IPS DF 6.9 (cell line): ENCODE data around the gene VN1R5.

Source experiments
- DNase-seq: peaks from one replicate; pipeline ENCODE4 v3.0.0-alpha.2; 2013; ENCODE audit warnings: low read depth, low spot score
- H3K27ac ChIP-seq: one replicate; pipeline ENCODE4 v1.5.1; 2013; ENCODE audit warnings: low read length, control low read depth
- H3K27me3 ChIP-seq: 2 replicates; pipeline ENCODE4 v1.6.1; 2013; ENCODE audit warnings: mild to moderate bottlenecking, low read length; ENCODE audit not compliant: control insufficient read depth, insufficient read depth
- H3K36me3 ChIP-seq: 2 replicates; pipeline ENCODE4 v1.6.1; 2013; ENCODE audit warnings: low read length; ENCODE audit not compliant: control insufficient read depth, insufficient read depth
- H3K4me1 ChIP-seq: 2 replicates; pipeline ENCODE4 v1.6.1; 2013; ENCODE audit warnings: low read length; ENCODE audit not compliant: control insufficient read depth, insufficient read depth
- H3K4me3 ChIP-seq: 2 replicates; pipeline ENCODE4 v1.5.1; 2013; ENCODE audit warnings: mild to moderate bottlenecking, low read length
- H3K9me3 ChIP-seq: 2 replicates; pipeline ENCODE4 v1.6.1; 2013; ENCODE audit warnings: low read length, inconsistent platforms; ENCODE audit not compliant: control insufficient read depth, insufficient read depth
- WGBS: extraction: QIAGEN DNeasy Blood & Tissue Kit; methylation state at CpG from one replicate; pipeline ENCODE4 v1.1.7; 2013; ENCODE audit warnings: mixed read lengths, missing lambda C conversion rate; ENCODE audit not compliant: insufficient read length, insufficient coverage; 5-methylcytosine and 5-hydroxymethylcytosine counted together

Gene VN1R5

DNA sequence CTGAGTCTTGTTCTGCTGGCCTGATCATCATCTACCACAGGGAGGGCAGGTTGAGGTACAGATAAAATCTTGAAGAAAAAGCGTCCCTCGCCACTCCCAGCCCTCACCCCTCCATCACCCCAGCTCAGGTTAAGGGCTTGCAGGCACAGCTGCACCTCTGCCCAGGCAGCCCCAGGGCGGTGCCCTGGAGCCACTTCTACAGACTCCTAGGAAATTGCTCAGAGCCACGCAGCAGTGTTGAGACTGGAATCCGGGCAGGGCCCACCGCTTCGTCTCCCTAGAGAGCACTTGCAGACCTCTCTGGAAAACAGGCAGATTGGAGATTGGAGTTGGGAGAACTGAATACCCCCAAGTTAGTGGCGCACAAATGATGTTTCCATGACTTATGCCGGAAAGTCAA lies 35.3 kb downstream of the VN1R5 start:
- Histone ChIP-seq H3K27me3 (no peaks in the 10 kb centered on the region), H3K4me3 (no peak overlapping the region), H3K9me3 (no peaks in the 10 kb centered on the region), H3K4me1 (peaks cover 12% of the 10 kb centered on the region), H3K36me3 (no peaks in the 10 kb centered on the region), H3K27ac (no peak overlapping the region)
- DNase-seq: no peak
- WGBS: no CpG with 5 or more reads among the region's 9 CpGs

GRCh38 chr1:247291833-247292561 lies 36.1 kb downstream of the VN1R5 start:
- no peak for DNase-seq
- Histone ChIP-seq H3K27ac (no peak overlapping the region), H3K36me3 (no peaks in the 10 kb centered on the region), H3K4me1 (peaks cover 13% of the 10 kb centered on the region), H3K9me3 (no peaks in the 10 kb centered on the region), H3K27me3 (no peaks in the 10 kb centered on the region), H3K4me3 (no peak overlapping the region)
- WGBS: no CpG with 5 or more reads among the region's 17 CpGs

DNA sequence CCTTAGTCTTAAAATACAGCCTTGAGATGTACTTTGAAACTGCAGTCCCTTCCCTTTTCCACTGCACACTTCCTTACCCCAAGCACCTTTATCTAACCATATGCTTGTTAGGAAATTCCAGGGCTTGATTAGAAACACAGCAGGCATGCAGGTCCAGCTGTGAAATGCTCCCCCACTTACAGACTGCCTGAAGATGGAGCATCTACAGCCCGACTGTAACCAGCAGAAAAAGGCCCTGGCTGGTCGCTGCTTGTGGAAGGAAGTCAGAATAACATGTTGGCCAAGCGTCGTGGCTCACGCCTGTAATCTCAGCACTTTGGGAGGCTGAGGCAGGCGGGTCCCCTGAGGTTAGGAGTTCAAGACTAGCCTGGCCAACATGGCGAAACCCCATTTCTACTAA lies 37.2 kb downstream of the VN1R5 start:
- no peaks in the 10 kb centered on the region for H3K27me3 ChIP-seq
- DNase-seq: no peak
- WGBS: no CpG with 5 or more reads among the region's 7 CpGs

DNA sequence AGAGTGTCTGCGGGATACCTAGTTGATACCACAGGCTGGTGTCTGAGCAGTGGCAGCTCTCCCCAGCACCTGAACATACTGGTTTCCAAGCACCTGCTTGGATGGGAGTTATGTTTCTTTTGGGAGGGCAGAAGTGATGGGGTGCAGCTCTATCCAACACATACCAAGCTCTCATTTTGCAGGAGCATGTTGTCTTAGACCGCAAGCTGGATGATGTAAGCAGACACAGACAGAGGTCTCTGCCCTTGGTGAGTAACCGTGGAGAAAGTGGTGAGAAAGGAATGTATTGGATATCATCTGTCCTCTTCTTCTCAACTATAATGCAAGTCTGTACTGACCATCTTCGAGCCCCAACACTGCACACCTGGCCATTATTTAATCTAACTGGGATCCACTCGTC lies 38.4 kb downstream of the VN1R5 start:
- Histone ChIP-seq H3K4me3 (no peak overlapping the region), H3K4me1 (peaks cover 22% of the 10 kb centered on the region), H3K27ac (no peak overlapping the region), H3K9me3 (no peaks in the 10 kb centered on the region), H3K27me3 (no peaks in the 10 kb centered on the region), H3K36me3 (no peaks in the 10 kb centered on the region)
- DNase-seq: no peak
- WGBS: no CpG with 5 or more reads among the region's 5 CpGs

More for the DNA sequence above, 37.2 kb downstream of the VN1R5 start:
- no peaks in the 10 kb centered on the region for H3K9me3 ChIP-seq
- no peak overlapping the region for H3K4me3 ChIP-seq
- H3K27ac ChIP-seq: no peak overlapping the region
- no peaks in the 10 kb centered on the region for H3K36me3 ChIP-seq
- H3K4me1 ChIP-seq: peaks cover 18% of the 10 kb centered on the region

DNA sequence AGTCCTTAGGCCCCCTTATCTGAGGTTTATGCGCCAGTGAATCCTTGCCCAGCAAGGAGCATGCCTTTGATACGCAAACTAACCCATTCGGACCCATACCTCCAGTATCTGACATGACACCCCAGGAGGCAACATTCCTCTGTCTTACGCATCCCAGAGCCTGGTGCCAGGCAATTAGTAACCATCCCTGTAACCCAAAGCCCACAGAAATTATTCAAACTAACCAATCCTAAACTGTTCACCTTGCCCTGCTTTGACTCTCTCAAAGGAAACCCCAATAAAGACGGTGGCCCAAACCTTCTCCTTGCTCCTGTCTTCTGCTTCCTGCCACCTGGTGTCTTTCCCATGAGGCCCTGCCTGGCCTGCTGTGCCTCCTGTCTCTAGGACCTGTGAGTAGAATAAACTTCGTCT lies 39.4 kb downstream of the VN1R5 start:
- no CpG with 5 or more reads among the region's 6 CpGs for WGBS
- Histone ChIP-seq H3K36me3 (peaks cover 4% of the 10 kb centered on the region; the same call in 1 of the 2 replicates), H3K4me1 (peaks cover 23% of the 10 kb centered on the region), H3K4me3 (no peak overlapping the region), H3K9me3 (no peaks in the 10 kb centered on the region), H3K27ac (no peak overlapping the region), H3K27me3 (no peaks in the 10 kb centered on the region)
- DNase-seq: peak; percentile 63

DNA sequence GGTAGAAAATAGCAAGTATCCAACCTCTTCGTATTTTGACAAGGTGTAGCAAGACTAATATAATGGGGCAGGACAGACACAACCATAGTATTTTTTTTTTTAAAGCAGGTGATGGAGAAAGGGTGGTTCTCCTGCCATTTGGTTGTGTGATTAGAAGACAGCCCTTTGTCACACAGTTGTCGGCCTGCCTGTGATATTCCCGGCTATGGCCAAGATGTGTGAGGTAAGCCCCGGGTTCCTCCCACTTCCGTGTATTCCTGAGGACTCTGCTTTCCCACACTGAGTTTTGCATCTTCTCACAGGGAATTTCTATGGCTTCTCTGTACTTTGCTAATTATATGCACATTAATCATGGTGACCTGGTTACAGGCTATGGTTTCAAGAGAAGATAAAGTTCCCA lies 39.9 kb downstream of the VN1R5 start:
- Histone ChIP-seq H3K27me3 (no peaks in the 10 kb centered on the region), H3K4me3 (no peak overlapping the region), H3K4me1 (peaks cover 23% of the 10 kb centered on the region), H3K9me3 (no peaks in the 10 kb centered on the region), H3K27ac (no peak overlapping the region), H3K36me3 (peaks cover 9% of the 10 kb centered on the region)
- WGBS: no CpG with 5 or more reads among the region's 5 CpGs
- no peak for DNase-seq

DNA sequence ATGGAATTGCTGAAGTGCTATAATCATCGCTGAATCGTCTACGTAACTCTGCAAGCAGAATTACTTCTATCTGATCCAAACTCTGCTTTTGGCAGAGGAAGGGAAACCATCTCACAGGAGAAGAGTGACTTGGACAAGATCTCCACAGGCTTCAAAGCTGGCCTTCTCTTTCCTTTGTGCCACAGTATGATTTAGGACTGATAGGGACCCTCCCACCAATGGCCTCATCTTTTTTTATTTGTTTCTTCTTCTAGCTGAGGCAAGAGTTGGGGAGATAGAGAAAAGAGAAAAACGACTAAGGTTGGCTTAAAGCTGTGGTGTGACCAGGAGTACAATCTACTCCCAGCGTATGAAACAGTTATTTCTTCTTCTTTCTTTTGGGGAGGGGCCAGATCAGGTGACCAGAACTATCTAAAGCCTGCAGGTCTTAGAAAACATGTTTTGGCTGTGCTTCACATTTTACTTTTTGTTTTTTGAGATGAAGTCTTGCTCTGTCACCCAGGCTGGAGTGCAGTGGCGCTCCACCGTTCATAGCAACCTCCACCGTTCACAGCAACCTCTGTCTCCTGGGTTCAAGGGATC lies 40.8 kb downstream of the VN1R5 start:
- Histone ChIP-seq H3K27ac (no peak overlapping the region), H3K4me1 (peaks cover 23% of the 10 kb centered on the region), H3K4me3 (no peak overlapping the region), H3K36me3 (peaks cover 15% of the 10 kb centered on the region), H3K27me3 (no peaks in the 10 kb centered on the region), H3K9me3 (no peaks in the 10 kb centered on the region)
- DNase-seq: no peak
- WGBS: no CpG with 5 or more reads among the region's 8 CpGs

- Histone ChIP-seq H3K4me3 (no peak overlapping the region), H3K27ac (no peak overlapping the region), H3K36me3 (peaks cover 15% of the 10 kb centered on the region), H3K4me1 (peaks cover 22% of the 10 kb centered on the region), H3K9me3 (no peaks in the 10 kb centered on the region), H3K27me3 (no peaks in the 10 kb centered on the region)
- no CpG with 5 or more reads among the region's 9 CpGs for WGBS
- no peak for DNase-seq
These were observed 41.6 kb downstream of the VN1R5 start for GRCh38 chr1:247297263-247298123.

- no peak for DNase-seq
- no peaks in the 10 kb centered on the region for H3K27me3 ChIP-seq
- H3K4me3 ChIP-seq: no peak overlapping the region
- H3K36me3 ChIP-seq: peaks cover 19% of the 10 kb centered on the region
- WGBS: no CpG with 5 or more reads among the region's 6 CpGs
- no peaks in the 10 kb centered on the region for H3K9me3 ChIP-seq
- H3K27ac ChIP-seq: no peak overlapping the region
- H3K4me1 ChIP-seq: peaks cover 21% of the 10 kb centered on the region
These were observed 42.2 kb downstream of the VN1R5 start for GRCh38 chr1:247298124-247298481.

GRCh38 chr1:247298701-247299100 lies 42.8 kb downstream of the VN1R5 start:
- Histone ChIP-seq H3K27ac (no peak overlapping the region), H3K27me3 (no peaks in the 10 kb centered on the region), H3K9me3 (no peaks in the 10 kb centered on the region), H3K4me3 (no peak overlapping the region), H3K36me3 (peaks cover 19% of the 10 kb centered on the region), H3K4me1 (peaks cover 21% of the 10 kb centered on the region)
- DNase-seq: no peak
- WGBS: no CpG with 5 or more reads among the region's 4 CpGs
